Heart right ventricle (tissue), 16 donors: ENCODE measurements around the gene RASGRP2. TPM values are rescaled to one million over a fixed set of nuclear protein-coding genes. Genes with fewer than 3 reads are reported as not detected.
"Not testable (repeated sequence)": the region's sequence is repeated elsewhere in the genome, so short reads cannot be mapped to it uniquely, and the experiment has no call there.

ENCODE experiments used
- ATAC-seq, 8 donors: fragments of 200-7000 bp; cut with Tn5 transposase; one replicate each; pipeline ENCODE4 v1.9.1; 2020; ENCODE audit warnings: mild to moderate bottlenecking in 8 of 8, moderate library complexity in 8 of 8, moderate number of reproducible peaks in 1 of 8
- DNase-seq, 2 donors: peaks; one replicate each; pipeline ENCODE4 v3.0.0-alpha.2; 2020
- H3K27ac ChIP-seq, 10 donors: fragments of 200-600 bp; sonication (generic) in 2 of 10; one replicate each; pipeline versions ENCODE4 v1.5.0 to v1.8.0; 2020 to 2022; ENCODE audit warnings: mild to moderate bottlenecking in 3 of 10
- H3K27me3 ChIP-seq, 7 donors: fragments of 200-600 bp; one replicate each; pipeline ENCODE4 v1.8.0; 2021 to 2022; ENCODE audit warnings: mild to moderate bottlenecking in 2 of 7
- H3K36me3 ChIP-seq, 9 donors: fragments of 200-600 bp; sonication (generic) in 1 of 9; one replicate each; pipeline versions ENCODE4 v1.5.0 to v1.8.0; 2020 to 2022; ENCODE audit warnings: mild to moderate bottlenecking in 2 of 9
- H3K4me1 ChIP-seq, 9 donors: fragments of 200-600 bp; sonication (generic) in 1 of 9; one replicate each; pipeline versions ENCODE4 v1.5.0 to v1.8.0; 2020 to 2022; ENCODE audit warnings: mild to moderate bottlenecking in 4 of 9
- H3K4me3 ChIP-seq, 10 donors: fragments of 200-600 bp; sonication (generic) in 2 of 10; one replicate each; pipeline versions ENCODE4 v1.5.0 to v1.8.0; 2020 to 2022; ENCODE audit warnings: mild to moderate bottlenecking in 7 of 10, moderate library complexity in 2 of 10
- H3K9me3 ChIP-seq, 11 donors: fragments of 200-600 bp in 10 of 11; sonication (generic) in 2 of 11; one replicate each; pipeline versions ENCODE4 v1.5.0 to v1.8.0; 2013 to 2022; ENCODE audit warnings: mild to moderate bottlenecking in 2 of 11, control low read depth in 1 of 11, moderate library complexity in 1 of 11
- CTCF ChIP-seq, 9 donors: fragments of 200-600 bp; sonication (generic) in 2 of 9; IDR thresholded peaks; one replicate each; pipeline versions ENCODE4 v1.5.0 to v1.8.0; 2021 to 2022; ENCODE audit warnings: antibody characterized with exemption in 9 of 9, mild to moderate bottlenecking in 5 of 9, moderate library complexity in 1 of 9
- WGBS, 2 donors: extraction: QIAGEN DNeasy Blood & Tissue Kit; methylation state at CpG; one replicate each; pipeline ENCODE4 v1.1.7; 2013; ENCODE audit warnings: inconsistent platforms in 1 of 2; 5-methylcytosine and 5-hydroxymethylcytosine counted together
- intact Hi-C, 10 donors: fragments of 100-400 bp; cut with DNase I; formaldehyde crosslinking; loops; one replicate each; pipeline versions ENCODE4 v1.11.1 to v1.14.2; 2022
- polyA plus RNA-seq, 2 donors: library from polyadenylated mRNA; stranded (reverse); fragments of 200-250 nt; gene quantifications; one replicate each; pipeline ENCODE4 v1.2.3, GENCODE V29; 2013
- total RNA-seq, 10 donors: library from RNA; stranded (reverse); fragmentation: NEBNext Ultra II Directional in 3 of 10; extraction: Animal tissue kit (Norgen Biotek cat#: 25700) in 3 of 10; gene quantifications; one replicate each; pipeline versions ENCODE4 v1.2.1 to v1.2.4, GENCODE V29; 2021 to 2023
- donor health status: Arrhythmogenic right ventricular cardiomyopathy.
- donor health status: ischemic (EF 13 %, LVEDD 7.1; RV severe dilation, severe dysfunction).
- donor health status: healthy with polysubstance abuse.
- donor health status: DM: no; HTN: yes; CAD: no.
- donor health status: DM: no; HTN: no; CAD: no.
- donor health status: ischemic (EF 25% LVEDD 6.9; RV normal size, moderate dysfunction).
- donor health status: ischemic (EF 25% LVEDD 5.7; RV mildly dilated, moderate dysfunction).
- donor health status: healthy.
- donor health status: DM: yes; HTN: yes; CAD: no.
- donor health status: Ischemic cardiomyopathy.
- donor health status: ischemic (EF 35%, LVEDD 5.7; RV mildly dilated, moderate dysfunction).
- donor health status: nonischemic (EF 11% LVEDD 7.7; RV severe dilation, severe dysfunction).
- donor health status: DM: yes; HTN: yes; CAD: no.
- donor health status: PGD.
- donor health status: ischemic (EF 29% LVEDD 5.4; RV normal size, mild dysfunction).
- donor health status: nonischemic (EF 23%, LVEDD 6.1; RV moderate dilation, normal function).

The RASGRP2 gene
- total and polyA plus RNA-seq, 12 donors, result 18.9 to 128 (median 27.3) TPM

GRCh38 chr11:64710418-64711137 is 33.4 kb downstream of the RASGRP2 start:
- no peak for TF ChIP-seq CTCF (IDR thresholded peaks at IDR 0.05)
- H3K9me3 ChIP-seq, result no peaks in the 10 kb centered on the region
- H3K27ac ChIP-seq, result no peak overlapping the region
- no peak for DNase-seq
- H3K4me3 ChIP-seq, result no peak overlapping the region
- intact Hi-C loops, result no loop called here
- ATAC-seq, result no peak
- no peaks in the 10 kb centered on the region for H3K36me3 ChIP-seq
- WGBS, 2 donors, result 46 to 57% methylated on average over 13 of the region's 13 CpGs
- peaks cover 26 to 96% (median 93%) of the 10 kb centered on the region in 7 donors for H3K27me3 ChIP-seq
- peaks cover 0 to 8% (median 0%) of the 10 kb centered on the region in 9 donors for H3K4me1 ChIP-seq

GRCh38 chr11:64705501-64705900 is 38.4 kb downstream of the RASGRP2 start:
- Histone ChIP-seq H3K4me1 (no peaks in the 10 kb centered on the region), H3K27ac (no peak overlapping the region), H3K9me3 (no peaks in the 10 kb centered on the region), H3K27me3 (peaks cover 0 to 74% (median 51%) of the 10 kb centered on the region in 7 donors), H3K36me3 (no peaks in the 10 kb centered on the region), H3K4me3 (no peak overlapping the region)
- ATAC-seq (no peak), DNase-seq (no peak)
- 35 to 49% methylated on average over 2 of the region's 2 CpGs for WGBS, 2 donors
- intact Hi-C loops, result no loop called here
- TF ChIP-seq CTCF (IDR thresholded peaks at IDR 0.05), result no peak

- Histone ChIP-seq H3K36me3 (no peaks in the 10 kb centered on the region), H3K27ac (no peak overlapping the region), H3K4me3 (no peak overlapping the region), H3K27me3 (peaks cover 0 to 50% (median 27%) of the 10 kb centered on the region in 7 donors), H3K9me3 (no peaks in the 10 kb centered on the region), H3K4me1 (no peaks in the 10 kb centered on the region)
- TF ChIP-seq CTCF (IDR thresholded peaks at IDR 0.05), result no peak
- intact Hi-C loops, result no loop called here
- no peak for ATAC-seq
- DNase-seq, result no peak
- WGBS, 2 donors, result 89 to 91% methylated on average over 2 of the region's 2 CpGs
These were observed 40.9 kb downstream of the RASGRP2 start for GRCh38 chr11:64703048-64703447.

GRCh38 chr11:64701956-64702355 is 42.0 kb downstream of the RASGRP2 start:
- not testable (repeated sequence) for ATAC-seq, DNase-seq
- WGBS, 2 donors, result 90 to 91% methylated on average over 23 to 29 of the region's 29 CpGs

GRCh38 chr11:64698427-64698826 is 45.5 kb downstream of the RASGRP2 start:
- intact Hi-C loops, result no loop called here
- Histone ChIP-seq H3K27me3 (peaks cover 0 to 31% (median 22%) of the 10 kb centered on the region in 7 donors), H3K36me3 (no peaks in the 10 kb centered on the region), H3K4me1 (no peaks in the 10 kb centered on the region), H3K9me3 (no peaks in the 10 kb centered on the region), H3K4me3 (no peak overlapping the region), H3K27ac (no peak overlapping the region)
- no peak for DNase-seq
- 81 to 86% methylated on average over 1 of the region's 1 CpG for WGBS, 2 donors
- no peak for TF ChIP-seq CTCF (IDR thresholded peaks at IDR 0.05)
- no peak for ATAC-seq

More at GRCh38 chr11:64701956-64702355, 42.0 kb downstream of the RASGRP2 start:
- intact Hi-C loops, H3K4me1 ChIP-seq, H3K4me3 ChIP-seq, H3K36me3 ChIP-seq, H3K9me3 ChIP-seq, H3K27ac ChIP-seq: not testable (repeated sequence)
- H3K27me3 ChIP-seq, result peaks cover 0 to 39% (median 17%) of the 10 kb centered on the region in 7 donors
